HepG2 (cell line): ENCODE results near the gene TBC1D1. TPM values are rescaled to one million over a fixed set of nuclear protein-coding genes. Genes with fewer than 3 reads are reported as not detected.

Source experiments
- CENPX ChIP-seq: sonication (generic); formaldehyde crosslinking; IDR thresholded peaks from 2 replicates; pipeline ENCODE4 v1.9.0; 2021; ENCODE audit warnings: mild to moderate bottlenecking, missing genetic modification reagents, moderate library complexity
- DZIP1 ChIP-seq: sonication (generic); formaldehyde crosslinking; IDR thresholded peaks from 2 replicates; pipeline ENCODE4 v1.5.0; 2020; ENCODE audit warnings: mild to moderate bottlenecking, missing genetic modification reagents
- FOSL2 ChIP-seq: sonication (generic); formaldehyde crosslinking; IDR thresholded peaks from 2 replicates; pipeline ENCODE4 v1.4.0; 2020; ENCODE audit warnings: missing genetic modification reagents
- HDAC6 ChIP-seq: fragments of 200-600 bp; sonication (generic); IDR thresholded peaks from 2 replicates; pipeline ENCODE4 v1.7.0; 2017; ENCODE audit warnings: mild to moderate bottlenecking, antibody characterized with exemption, low read length, low read depth
- HNRNPLL ChIP-seq: fragments of 200-400 bp; formaldehyde crosslinking; IDR thresholded peaks from 2 replicates; pipeline ENCODE4 v1.6.1; 2017; ENCODE audit warnings: mild to moderate bottlenecking, low read depth, low read length; ENCODE audit not compliant: poor library complexity, severe bottlenecking
- MNT ChIP-seq: fragments of 450-650 bp; IDR thresholded peaks from 2 replicates; pipeline ENCODE4 v1.6.1; 2016
- MYNN ChIP-seq: sonication (generic); formaldehyde crosslinking; IDR thresholded peaks from 2 replicates; pipeline ENCODE4 v1.4.0; 2020; ENCODE audit warnings: mild to moderate bottlenecking, low read depth, missing genetic modification reagents
- PBX2 ChIP-seq: IDR thresholded peaks from 2 replicates; pipeline ENCODE4 v1.6.1; 2016; ENCODE audit warnings: control low read depth
- RERE ChIP-seq: IDR thresholded peaks from 2 replicates; pipeline ENCODE4 v1.6.1; 2016; ENCODE audit warnings: low read depth, missing genetic modification reagents, missing compliant biosample characterization
- SNAI1 ChIP-seq: sonication (generic); formaldehyde crosslinking; IDR thresholded peaks from 2 replicates; pipeline ENCODE4 v1.5.0; 2020; ENCODE audit warnings: mild to moderate bottlenecking, missing genetic modification reagents, borderline replicate concordance
- SYNCRIP ChIP-seq: fragments of 200-400 bp; formaldehyde crosslinking; IDR thresholded peaks from 2 replicates; pipeline ENCODE4 v1.6.1; 2018; ENCODE audit warnings: mild to moderate bottlenecking, low read depth, low read length; ENCODE audit not compliant: insufficient read depth
- TOPORS ChIP-seq: sonication (generic); formaldehyde crosslinking; IDR thresholded peaks from 2 replicates; pipeline ENCODE4 v1.8.0; 2023; ENCODE audit warnings: mild to moderate bottlenecking, missing genetic modification reagents
- ZMYM2 ChIP-seq: sonication (generic); formaldehyde crosslinking; IDR thresholded peaks from 2 replicates; pipeline ENCODE4 v1.8.0; 2022; ENCODE audit warnings: mild to moderate bottlenecking, missing genetic modification reagents
- ZNF20 ChIP-seq: sonication (generic); formaldehyde crosslinking; IDR thresholded peaks from 2 replicates; pipeline ENCODE4 v1.4.0; 2020; ENCODE audit warnings: mild to moderate bottlenecking, moderate library complexity, missing genetic modification reagents
- ZNF292 ChIP-seq: sonication (generic); formaldehyde crosslinking; IDR thresholded peaks from 2 replicates; pipeline ENCODE4 v1.8.1; 2022; ENCODE audit warnings: mild to moderate bottlenecking, low read depth, missing genetic modification reagents, borderline replicate concordance
- ZNF317 ChIP-seq: sonication (generic); formaldehyde crosslinking; IDR thresholded peaks from 2 replicates; pipeline ENCODE4 v1.5.0; 2020; ENCODE audit warnings: mild to moderate bottlenecking, missing genetic modification reagents
- ZNF75D ChIP-seq: sonication (generic); formaldehyde crosslinking; IDR thresholded peaks from 2 replicates; pipeline ENCODE4 v1.8.1; 2023; ENCODE audit warnings: missing genetic modification reagents, mild to moderate bottlenecking, borderline replicate concordance
- polyA plus RNA-seq, 8 experiments: library from polyadenylated mRNA; depleted of rRNA in 3 of 8; stranded (reverse) in 7 of 8; unstranded in 1 of 8; fragments of >200 nt; fragmentation: Illumina TruSeq in 4 of 8; extraction: Trizol in 4 of 8; gene quantifications; 2 replicates each; pipeline versions ENCODE4 v1.2.1 to v1.2.3, GENCODE V29; 2011 to 2016; ENCODE audit warnings: low read depth in 4 of 8, missing spikeins in 1 of 8, mixed read lengths in 1 of 8; ENCODE audit not compliant: insufficient read depth in 1 of 8
- total RNA-seq, 5 experiments: library from RNA; depleted of rRNA; stranded (reverse); fragments of >200 nt; fragmentation: Illumina TruSeq; extraction: Trizol; gene quantifications; 2 replicates each; pipeline ENCODE4 v1.2.3, GENCODE V29; 2016; ENCODE audit warnings: low read depth in 1 of 5

Gene TBC1D1
- total and polyA plus RNA-seq, 2 of the 13 experiments (the other 11 are each of a cell fraction or from before 2014, with no cell fraction given) = 37.3 to 62.8 TPM

GRCh38 chr4:38132843-38133662, 242.2 kb downstream of the TBC1D1 start (continued):
- TF ChIP-seq PBX2 (CRISPR knock-in tag) (no peak), MNT (no peak), CENPX (CRISPR knock-in tag) (no peak), MYNN (no peak; the same call in 1 of the 2 replicates), ZNF317 (peak; percentile 80), HDAC6 (no peak), ZMYM2 (CRISPR knock-in tag) (no peak), TOPORS (CRISPR knock-in tag) (no peak), ZNF20 (CRISPR knock-in tag) (no peak), SYNCRIP (no peak), SNAI1 (CRISPR knock-in tag) (0 out of 2 replicates have a peak, but pooled peaks have one; percentile 31), RERE (CRISPR knock-in tag) (peak; percentile 92), ZNF75D (CRISPR knock-in tag) (no peak), DZIP1 (CRISPR knock-in tag) (no peak), ZNF292 (CRISPR knock-in tag) (peak; percentile 68; the same call in 1 of the 2 replicates), FOSL2 (CRISPR knock-in tag) (peak; percentile 85), HNRNPLL (no peak)
